Chondrocyte (in vitro differentiated cells): ENCODE data around the gene CCDC69. TPM values are rescaled to one million over a fixed set of nuclear protein-coding genes. Genes with fewer than 3 reads are reported as not detected.
A peak's percentile ranks its signal among the peaks of the same experiment; 100 is the strongest.

Experiments used
- DNase-seq: peaks from one replicate; pipeline ENCODE4 v3.0.0; 2021; ENCODE audit warnings: mixed read lengths, low spot score
- H3K27ac Mint-ChIP-seq: one replicate; pipeline ENCODE4 v1.8.0; 2021; ENCODE audit warnings: mild to moderate bottlenecking, moderate library complexity, mixed read lengths; ENCODE audit not compliant: unreplicated experiment
- H3K27me3 Mint-ChIP-seq: 2 replicates; pipeline ENCODE4 v1.8.0; 2021; ENCODE audit warnings: low read depth, mixed read lengths
- H3K36me3 Mint-ChIP-seq: 2 replicates; pipeline ENCODE4 v1.8.0; 2021; ENCODE audit warnings: low read depth, mixed read lengths
- H3K4me1 Mint-ChIP-seq: 2 replicates; pipeline ENCODE4 v1.8.0; 2021; ENCODE audit warnings: low read depth, mild to moderate bottlenecking, mixed read lengths
- H3K4me3 Mint-ChIP-seq: one replicate; pipeline ENCODE4 v1.8.0; 2021; ENCODE audit warnings: mild to moderate bottlenecking, moderate library complexity, mixed read lengths; ENCODE audit not compliant: unreplicated experiment
- H3K9me3 Mint-ChIP-seq: 2 replicates; pipeline ENCODE4 v1.8.0; 2021; ENCODE audit warnings: low read depth, mixed read lengths
- CTCF ChIP-seq: fragments of 200-600 bp; sonication (generic); IDR thresholded peaks from 2 replicates; pipeline ENCODE4 v1.5.0; 2021; ENCODE audit warnings: antibody characterized with exemption, mild to moderate bottlenecking, moderate library complexity
- total RNA-seq: library from RNA; stranded (reverse); gene quantifications from 3 replicates; pipeline ENCODE4 v1.2.1, GENCODE V29; 2021

CCDC69 gene
- total RNA-seq, 1 donor from 2014 or later, result 1.3 TPM

GRCh38 chr5:151162776-151163175 lies 61.1 kb downstream of the CCDC69 start:
- no peak for DNase-seq
- Mint-ChIP-seq H3K27me3 (peaks cover 2% of the 10 kb centered on the region), H3K9me3 (no peaks in the 10 kb centered on the region), H3K36me3 (no peaks in the 10 kb centered on the region), H3K4me1 (peaks cover 16% of the 10 kb centered on the region), H3K4me3 (no peak overlapping the region), H3K27ac (no peak overlapping the region)
- TF ChIP-seq CTCF, result no peak

GRCh38 chr5:151159649-151160373 lies 64.1 kb downstream of the CCDC69 start:
- H3K4me1 Mint-ChIP-seq, result peaks cover 31% of the 10 kb centered on the region
- H3K36me3 Mint-ChIP-seq, result no peaks in the 10 kb centered on the region
- H3K9me3 Mint-ChIP-seq, result no peaks in the 10 kb centered on the region
- DNase-seq, result no peak
- no peaks in the 10 kb centered on the region for H3K27me3 Mint-ChIP-seq
- H3K4me3 Mint-ChIP-seq, result no peak overlapping the region
- TF ChIP-seq CTCF, result no peak
- no peak overlapping the region for H3K27ac Mint-ChIP-seq

GRCh38 chr5:151158287-151158661 lies 65.6 kb downstream of the CCDC69 start:
- Mint-ChIP-seq H3K4me3 (peak overlapping the region; percentile 88), H3K9me3 (no peaks in the 10 kb centered on the region), H3K4me1 (peaks cover 41% of the 10 kb centered on the region), H3K36me3 (peaks cover 4% of the 10 kb centered on the region), H3K27me3 (no peaks in the 10 kb centered on the region), H3K27ac (peak overlapping the region; percentile 69)
- DNase-seq, result no peak
- no peak for TF ChIP-seq CTCF

GRCh38 chr5:151157426-151158286 lies 66.2 kb downstream of the CCDC69 start, which contains the start of gene ANXA6:
ANXA6 (minus strand) TSS chr5:151157779; CDS start chr5:151147901, 9,878 bp downstream.
- peaks cover 5% of the 10 kb centered on the region for H3K36me3 Mint-ChIP-seq
- H3K4me3 Mint-ChIP-seq, result peak within 1 kb of the TSS; percentile 88
- peak; percentile 92 for DNase-seq
- no peak for TF ChIP-seq CTCF
- H3K4me1 Mint-ChIP-seq, result peaks cover 47% of the 10 kb centered on the region
- no peaks in the 10 kb centered on the region for H3K9me3 Mint-ChIP-seq
- H3K27ac Mint-ChIP-seq, result peak within 1 kb of the TSS; percentile 84
- no peaks in the 10 kb centered on the region for H3K27me3 Mint-ChIP-seq
